Putamen (tissue), 1 donor: ENCODE data around the gene DIS3L2.

ENCODE experiments used
- DNase-seq: peaks from one replicate; pipeline ENCODE4 v3.0.0-alpha.2; 2016; ENCODE audit warnings: low spot score

DIS3L2 gene

GRCh38 chr2:231955758-231956472 lies 5.6 kb upstream of the DIS3L2 start:
- DNase-seq, result no peak

- DNase-seq, result no peak
Observed at GRCh38 chr2:231957913-231958763, 3.4 kb upstream of the DIS3L2 start.

- no peak for DNase-seq
Observed at GRCh38 chr2:231960810-231961348, 634 bp upstream of the DIS3L2 start.

- no peak for DNase-seq
Observed at GRCh38 chr2:231965102-231965501, 3.6 kb downstream of the DIS3L2 start.

- no peak for DNase-seq
Observed at GRCh38 chr2:231966886-231967285, 5.4 kb downstream of the DIS3L2 start.

- DNase-seq, result no peak
Observed at GRCh38 chr2:231968820-231969219, 7.3 kb downstream of the DIS3L2 start.

- DNase-seq, result no peak
Observed at GRCh38 chr2:231970461-231970860, 8.9 kb downstream of the DIS3L2 start.

- DNase-seq, result no peak
Observed at GRCh38 chr2:231975001-231975400, 13.5 kb downstream of the DIS3L2 start.

- DNase-seq, result no peak
Observed at GRCh38 chr2:231977430-231977829, 15.9 kb downstream of the DIS3L2 start.

- DNase-seq, result no peak
Observed at GRCh38 chr2:231984992-231985391, 23.5 kb downstream of the DIS3L2 start.

GRCh38 chr2:231985823-231986261 lies 24.3 kb downstream of the DIS3L2 start:
- no peak for DNase-seq

GRCh38 chr2:231987124-231987727 lies 25.7 kb downstream of the DIS3L2 start:
- DNase-seq, result no peak

GRCh38 chr2:231988179-231988866 lies 26.8 kb downstream of the DIS3L2 start:
- no peak for DNase-seq

- no peak for DNase-seq
Observed at GRCh38 chr2:231991664-231992063, 30.2 kb downstream of the DIS3L2 start.

GRCh38 chr2:231992888-231993287 lies 31.4 kb downstream of the DIS3L2 start:
- DNase-seq, result no peak

GRCh38 chr2:231996797-231997540 lies 35.5 kb downstream of the DIS3L2 start:
- DNase-seq, result no peak

GRCh38 chr2:231998046-231998445 lies 36.5 kb downstream of the DIS3L2 start:
- no peak for DNase-seq

GRCh38 chr2:232000439-232000838 lies 38.9 kb downstream of the DIS3L2 start:
- no peak for DNase-seq

GRCh38 chr2:232001073-232001472 lies 39.6 kb downstream of the DIS3L2 start:
- no peak for DNase-seq

- no peak for DNase-seq
Observed at GRCh38 chr2:232006253-232006652, 44.7 kb downstream of the DIS3L2 start.
